ENCODE data around the gene L1TD1. TPM values are rescaled to one million over a fixed set of nuclear protein-coding genes. Genes with fewer than 3 reads are reported as not detected.

The L1TD1 gene
- total and polyA plus RNA-seq, 2 of the 13 experiments (the other 11 are each of a cell fraction or from before 2014, with no cell fraction given) = not detected

DNA sequence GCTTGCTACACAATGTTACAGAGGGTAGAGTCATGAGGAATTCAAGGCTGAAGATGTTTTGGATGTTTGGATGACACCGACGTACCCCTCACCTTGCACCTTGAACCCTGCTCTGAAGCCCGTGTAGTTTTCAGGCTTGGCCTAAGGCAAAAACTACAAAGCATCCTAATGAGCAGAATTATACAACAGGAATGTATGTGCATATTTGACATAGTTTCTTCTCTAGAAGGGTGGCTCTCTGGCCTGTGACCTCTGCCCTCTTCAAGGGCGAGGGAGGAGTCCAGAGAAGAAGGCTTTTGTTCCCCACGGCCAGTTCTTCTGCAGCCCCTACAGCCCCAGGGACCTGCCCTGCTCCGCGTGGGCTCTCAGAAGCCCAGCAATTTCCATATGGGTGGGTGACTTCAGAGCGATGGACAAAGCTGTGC lies 43.3 kb downstream of the L1TD1 start (continued):
- TF ChIP-seq PRDM10 (CRISPR knock-in tag; IDR thresholded peaks at IDR 0.05; ENCODE audit: low read depth) = no peak
- 0 out of 2 replicates have a peak, but pooled peaks have one; percentile 50 for TF ChIP-seq KDM4B (CRISPR knock-in tag; IDR thresholded peaks at IDR 0.05)
- TF ChIP-seq GATA4 (IDR thresholded peaks at IDR 0.05; ENCODE audit: borderline replicate concordance, low read depth) = no peak
- no peak for TF ChIP-seq ZNF225 (CRISPR knock-in tag; IDR thresholded peaks at IDR 0.05)
- peak; percentile 96 for TF ChIP-seq NR2F2 (IDR thresholded peaks at IDR 0.05; ENCODE audit: borderline replicate concordance, low read depth)
- TF ChIP-seq, protein P1, sequence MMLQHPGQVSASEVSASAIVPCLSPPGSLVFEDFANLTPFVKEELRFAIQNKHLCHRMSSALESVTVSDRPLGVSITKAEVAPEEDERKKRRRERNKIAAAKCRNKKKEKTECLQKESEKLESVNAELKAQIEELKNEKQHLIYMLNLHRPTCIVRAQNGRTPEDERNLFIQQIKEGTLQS (CRISPR knock-in tag; IDR thresholded peaks at IDR 0.05) = peak; percentile 29; the same call in 1 of the 2 replicates
- TF ChIP-seq, protein P2, sequence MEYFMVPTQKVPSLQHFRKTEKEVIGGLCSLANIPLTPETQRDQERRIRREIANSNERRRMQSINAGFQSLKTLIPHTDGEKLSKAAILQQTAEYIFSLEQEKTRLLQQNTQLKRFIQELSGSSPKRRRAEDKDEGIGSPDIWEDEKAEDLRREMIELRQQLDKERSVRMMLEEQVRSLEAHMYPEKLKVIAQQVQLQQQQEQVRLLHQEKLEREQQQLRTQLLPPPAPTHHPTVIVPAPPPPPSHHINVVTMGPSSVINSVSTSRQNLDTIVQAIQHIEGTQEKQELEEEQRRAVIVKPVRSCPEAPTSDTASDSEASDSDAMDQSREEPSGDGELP (IDR thresholded peaks at IDR 0.05; ENCODE audit: borderline replicate concordance, low read depth) = peak; percentile 54; the same call in 1 of the 2 replicates
- TF ChIP-seq ZBTB4 (CRISPR knock-in tag; IDR thresholded peaks at IDR 0.05; ENCODE audit: borderline replicate concordance) = peak; percentile 28; the same call in 1 of the 2 replicates
- TF ChIP-seq ZNF615 (CRISPR knock-in tag; IDR thresholded peaks at IDR 0.05; ENCODE audit: borderline replicate concordance) = no peak
- no peak for TF ChIP-seq ZC3H4 (CRISPR knock-in tag; IDR thresholded peaks at IDR 0.05; ENCODE audit: borderline replicate concordance)
- no peak for TF ChIP-seq ZNF619 (CRISPR knock-in tag; IDR thresholded peaks at IDR 0.05)
- peak; percentile 38 for TF ChIP-seq MIER2 (CRISPR knock-in tag; IDR thresholded peaks at IDR 0.05)
- TF ChIP-seq FOXJ3 (CRISPR knock-in tag; IDR thresholded peaks at IDR 0.05; ENCODE audit: borderline replicate concordance) = peak; percentile 67; the same call in 1 of the 2 replicates
- TF ChIP-seq MBNL3 (CRISPR knock-in tag; conservative IDR thresholded peaks at IDR 0.05) = no peak
- TF ChIP-seq IKZF5 (CRISPR knock-in tag; IDR thresholded peaks at IDR 0.05) = peak; percentile 73
- no peak for TF ChIP-seq NR1H2 (CRISPR knock-in tag; IDR thresholded peaks at IDR 0.05; ENCODE audit: borderline replicate concordance, low read depth)
